Amygdala (tissue), 56 donors: ENCODE data around the gene TENT4A.
A peak's percentile ranks its signal among the peaks of the same experiment; 100 is the strongest.
"Not testable (repeated sequence)": the region's sequence is repeated elsewhere in the genome, so short reads cannot be mapped to it uniquely, and the experiment has no call there.

ENCODE experiments used
- DNase-seq, 56 donors: peaks; one replicate each; lab custom pipeline; 2025; lab: John Stamatoyannopoulos, UW

TENT4A gene

DNA sequence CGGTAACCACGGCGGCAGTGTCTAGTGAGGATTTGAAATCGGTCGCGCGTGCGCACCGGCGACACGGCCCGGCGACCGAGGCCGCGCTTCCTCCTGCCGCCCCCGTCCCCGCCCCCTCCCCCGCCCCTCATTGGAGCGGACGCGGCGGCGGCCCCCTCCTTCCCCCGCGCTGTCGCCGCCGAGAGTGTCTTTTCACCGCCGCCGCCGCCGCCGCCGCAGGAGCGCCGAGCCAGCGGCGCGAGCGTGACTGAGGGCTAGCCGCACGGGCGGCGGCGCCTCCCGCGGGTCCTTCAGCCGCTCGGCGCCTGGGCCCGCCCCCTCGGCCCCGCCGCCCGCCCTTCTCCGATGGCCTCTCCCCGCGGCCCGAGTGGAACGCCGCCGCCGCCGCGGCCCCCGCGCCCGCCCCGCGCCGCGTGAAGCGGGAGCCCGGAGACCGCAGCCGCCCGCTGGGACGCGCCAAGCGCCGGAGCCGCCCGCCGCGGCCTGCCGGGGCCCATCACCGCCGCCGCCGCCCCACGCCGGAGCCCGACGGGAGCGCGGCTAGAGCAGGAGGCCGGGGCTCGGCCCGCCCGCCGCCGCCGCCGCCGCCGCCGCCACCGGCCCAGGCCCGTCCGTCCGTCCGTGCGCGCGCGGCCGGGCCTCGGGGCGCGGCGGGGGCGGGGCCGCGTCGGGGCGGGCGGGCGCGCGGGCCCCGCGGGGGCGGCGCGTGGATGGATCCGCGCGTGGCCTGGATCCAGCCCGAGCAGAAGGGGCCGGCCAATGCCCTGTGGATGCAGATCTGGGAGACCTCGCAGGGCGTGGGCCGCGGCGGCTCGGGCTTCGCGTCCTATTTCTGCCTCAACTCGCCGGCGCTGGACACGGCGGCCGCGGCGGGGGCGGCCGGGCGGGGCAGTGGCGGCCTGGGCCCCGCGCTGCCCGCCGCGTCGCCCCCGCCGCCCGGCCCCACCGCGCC is at the start of gene TENT4A:
TENT4A (plus strand) TSS at position 159 of the 952 bp plus-strand sequence; CDS start at position 711, 552 bp downstream.
- peak in 5 of 56 donors; percentile 15 to 45 (median 42) for DNase-seq

DNA sequence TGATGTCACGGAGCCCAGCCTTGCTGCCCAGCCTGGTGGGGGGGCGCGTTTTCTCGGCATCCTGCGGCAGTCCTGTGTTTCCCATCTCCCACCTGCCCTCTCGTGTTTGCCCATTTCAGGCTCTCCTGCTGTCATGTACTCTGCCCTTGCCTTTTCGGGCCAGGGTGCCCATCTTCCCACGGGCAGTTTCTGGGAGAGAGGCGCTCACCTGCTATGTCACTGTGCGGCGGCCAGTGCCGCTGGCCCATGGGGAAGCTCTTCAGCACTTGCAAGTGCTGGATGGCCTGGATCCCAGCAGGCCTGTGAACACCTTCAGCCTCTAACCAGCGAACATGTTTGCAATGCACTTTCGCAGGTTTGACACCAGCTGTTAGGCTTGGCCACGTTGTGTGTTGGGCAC is 46.5 kb upstream of the TENT4A start:
- DNase-seq, result no peak

DNA sequence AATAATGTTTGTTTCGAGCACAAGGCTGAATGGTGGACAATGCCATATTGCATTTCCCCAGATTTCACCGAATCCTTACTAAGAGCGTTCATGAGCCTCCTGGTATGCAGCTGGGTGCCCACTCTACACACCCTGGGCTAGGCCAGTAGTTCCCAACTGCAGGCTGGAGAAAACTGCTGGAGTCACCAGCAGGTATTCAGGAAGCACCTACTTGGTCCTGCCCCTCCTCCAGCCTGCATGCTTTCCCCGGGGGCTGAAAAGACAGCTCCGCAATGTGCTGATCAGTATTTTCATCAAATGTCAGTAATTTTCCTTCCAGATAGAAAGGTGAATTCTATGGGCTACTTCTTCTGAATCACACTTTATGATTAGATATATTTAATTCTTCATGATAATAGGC is 45.6 kb upstream of the TENT4A start:
- no peak for DNase-seq

DNA sequence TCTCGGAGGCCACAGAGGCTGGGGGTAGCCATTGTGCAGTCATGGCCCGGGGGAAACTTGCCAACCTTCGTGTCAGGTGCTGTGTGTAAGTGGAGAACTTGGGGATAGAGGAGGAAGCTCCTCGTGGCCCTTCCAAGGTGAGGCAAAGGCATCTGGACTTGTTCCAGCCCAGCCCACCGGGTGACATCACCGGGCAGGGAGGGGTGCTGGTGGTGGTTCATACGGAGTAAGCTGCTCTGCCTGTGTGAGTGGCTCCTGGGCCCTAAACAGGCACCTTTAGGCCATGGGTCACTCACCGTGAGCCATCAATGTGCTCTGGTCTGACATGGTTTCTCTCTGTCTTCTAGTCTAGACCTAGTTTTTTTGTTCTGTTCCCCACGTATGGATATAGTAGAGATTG is 44.5 kb upstream of the TENT4A start:
- not testable (repeated sequence) for DNase-seq

DNA sequence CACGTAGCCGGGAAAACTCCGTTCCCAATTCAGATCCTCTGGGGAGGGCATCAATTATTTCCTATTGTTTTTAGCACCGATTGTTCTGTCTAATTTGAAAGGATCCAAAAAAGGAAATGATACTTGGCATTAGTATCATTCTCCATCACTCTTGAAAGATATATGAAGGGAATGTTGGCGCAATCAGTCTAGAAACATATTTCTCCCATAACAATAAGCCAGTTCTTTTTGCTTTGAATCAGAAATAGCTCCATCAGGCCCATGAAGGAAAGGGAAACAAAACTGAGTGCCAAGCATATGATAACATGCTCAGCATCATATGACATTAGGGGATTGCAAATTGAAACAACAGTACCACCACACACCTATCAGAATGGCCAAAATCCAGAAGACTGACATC is 40.2 kb upstream of the TENT4A start:
- no peak for DNase-seq

DNA sequence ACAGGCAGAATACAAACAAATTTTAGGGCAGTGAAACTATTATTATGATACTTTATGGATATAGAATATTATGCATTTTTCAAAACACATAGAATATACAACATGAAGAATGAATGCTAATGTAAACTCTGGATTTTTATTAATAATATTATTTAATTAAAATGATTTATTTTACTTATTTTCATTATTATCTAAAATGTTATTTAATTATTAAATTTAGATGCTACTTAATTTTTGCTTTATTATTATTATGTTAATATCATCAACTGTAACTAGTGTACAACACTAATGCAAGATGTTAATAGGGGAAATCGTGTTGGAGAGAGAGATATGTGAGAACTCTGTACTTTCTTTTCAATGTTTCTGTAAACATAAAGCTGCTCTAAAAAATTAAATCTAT is 39.3 kb upstream of the TENT4A start:
- no peak for DNase-seq

DNA sequence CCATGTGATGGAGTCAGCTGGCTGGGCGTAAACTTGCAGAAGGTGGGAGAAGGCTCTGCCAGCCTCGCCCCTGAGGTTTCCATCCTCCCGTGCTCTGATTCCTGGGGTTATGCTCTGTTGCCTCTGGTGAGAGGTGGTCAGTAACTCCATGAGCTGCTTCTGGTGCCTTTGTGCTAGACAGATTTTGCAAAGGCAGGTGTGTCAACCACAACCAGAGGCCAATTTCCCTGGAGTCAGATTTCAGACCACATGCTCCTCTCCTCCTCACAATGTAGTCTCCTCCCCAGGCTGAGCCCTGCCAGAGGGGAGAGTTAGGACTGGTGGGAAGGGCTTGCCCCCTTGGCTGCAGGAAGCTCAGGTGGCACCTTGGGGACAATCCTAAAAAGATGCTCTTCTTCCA is 38.8 kb upstream of the TENT4A start:
- DNase-seq, result no peak

DNA sequence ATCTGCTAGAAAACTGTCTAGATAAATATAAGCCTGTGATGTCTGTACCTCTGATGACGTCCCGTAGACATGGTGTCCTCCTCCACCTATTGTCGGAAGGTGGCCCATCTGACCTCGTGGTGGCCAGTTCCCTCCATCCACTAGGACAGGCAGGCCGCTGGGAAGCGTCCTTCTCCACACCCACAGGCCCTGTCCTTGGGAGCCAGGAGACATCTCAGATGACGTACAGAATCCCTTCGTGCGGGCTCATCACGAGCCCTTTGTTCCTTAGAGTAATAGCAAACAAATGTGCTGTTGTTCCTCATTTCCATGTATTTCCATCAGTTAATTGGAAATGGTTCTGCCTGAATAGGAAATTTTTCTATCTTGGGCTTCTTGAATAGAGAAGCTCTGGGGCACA is 38.3 kb upstream of the TENT4A start:
- DNase-seq, result no peak

DNA sequence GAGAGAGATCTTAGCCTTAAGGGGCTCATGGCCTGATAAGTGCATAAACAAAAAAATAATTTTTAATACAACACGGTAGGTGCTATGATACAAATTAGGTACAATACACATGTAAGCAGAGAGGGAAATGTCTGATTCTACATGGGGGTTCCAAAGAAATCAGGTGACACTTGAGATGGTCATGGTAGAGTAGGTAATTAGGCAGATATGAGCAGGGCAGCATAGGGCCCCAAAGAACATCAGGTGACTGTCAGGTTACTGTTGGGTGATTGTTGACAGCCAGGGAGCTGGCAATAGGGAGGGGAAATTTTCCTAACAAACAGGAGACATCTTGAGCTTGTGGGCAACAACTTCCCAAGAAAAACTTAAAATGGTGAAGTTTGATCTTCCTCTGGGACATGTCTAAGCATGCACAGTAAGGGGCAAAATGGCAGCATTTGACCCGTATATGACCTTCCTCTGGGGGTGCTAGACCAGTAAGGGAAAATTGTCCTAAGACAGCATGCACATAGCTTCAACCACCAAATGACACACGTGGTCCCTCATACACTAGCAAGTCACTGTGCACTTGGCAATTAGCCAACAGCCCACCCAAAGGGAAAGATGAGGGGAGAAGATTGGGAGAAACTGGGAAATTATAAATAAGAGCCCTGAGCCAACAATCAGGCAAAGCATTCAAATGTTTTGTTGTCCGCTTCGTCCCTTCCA is 37.3 kb upstream of the TENT4A start:
- no peak for DNase-seq

DNA sequence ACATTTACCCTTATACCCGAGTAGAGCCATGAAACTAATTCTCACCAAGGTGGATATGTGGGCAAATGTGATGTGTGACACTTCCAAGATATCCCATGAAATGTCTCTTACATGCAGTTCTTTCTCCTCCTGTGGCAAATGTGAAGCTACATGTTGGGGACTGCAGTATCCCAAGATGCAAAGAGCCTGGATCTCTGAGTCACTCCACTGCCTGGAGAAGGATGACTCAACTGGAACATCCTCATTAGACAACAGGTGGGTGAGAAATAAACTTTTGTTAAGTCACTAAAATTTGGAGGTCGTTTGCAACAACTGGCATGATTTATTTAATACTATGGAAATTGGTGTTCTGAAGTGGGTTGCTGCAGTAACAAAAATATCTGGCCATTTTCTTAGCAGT is 36.5 kb upstream of the TENT4A start:
- no peak for DNase-seq

DNA sequence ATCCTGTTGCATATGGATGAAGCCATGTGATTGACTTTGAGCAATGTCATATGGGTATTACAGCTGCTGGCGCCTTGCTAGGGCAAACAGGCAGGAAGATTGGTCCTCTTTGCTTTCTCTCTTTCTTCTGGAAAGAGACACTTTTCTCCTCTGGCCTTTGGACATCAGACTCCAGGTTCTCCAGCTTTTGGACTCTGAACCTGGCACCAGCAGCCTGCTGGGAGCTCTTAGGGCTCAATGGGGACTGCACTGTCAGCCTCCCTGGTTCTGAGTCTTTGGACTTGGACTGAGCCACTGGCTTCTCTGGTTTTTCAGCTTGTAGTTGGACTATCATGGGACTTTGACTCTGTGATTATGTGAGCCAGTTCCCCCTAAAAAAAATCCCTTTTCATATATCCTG is 34.8 kb upstream of the TENT4A start:
- DNase-seq, result no peak

DNA sequence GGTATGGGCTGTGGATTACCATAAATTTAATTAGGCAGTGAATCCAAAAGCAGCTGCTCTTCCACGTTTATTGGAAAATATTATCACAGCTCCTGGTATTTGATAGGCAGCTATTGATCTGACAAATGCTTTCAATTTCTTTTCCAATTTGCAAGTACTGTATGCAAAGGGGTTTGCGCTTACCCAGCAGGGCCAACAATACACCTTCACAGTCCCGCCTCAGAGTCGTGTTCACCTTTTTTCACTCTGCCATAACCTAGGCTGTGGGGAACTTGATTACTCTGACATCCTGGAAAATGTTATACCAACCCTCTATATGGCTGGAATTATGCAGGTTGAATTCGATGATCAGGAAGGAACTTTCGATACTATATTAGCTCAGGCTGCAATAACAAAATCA is 32.3 kb upstream of the TENT4A start:
- no peak for DNase-seq

DNA sequence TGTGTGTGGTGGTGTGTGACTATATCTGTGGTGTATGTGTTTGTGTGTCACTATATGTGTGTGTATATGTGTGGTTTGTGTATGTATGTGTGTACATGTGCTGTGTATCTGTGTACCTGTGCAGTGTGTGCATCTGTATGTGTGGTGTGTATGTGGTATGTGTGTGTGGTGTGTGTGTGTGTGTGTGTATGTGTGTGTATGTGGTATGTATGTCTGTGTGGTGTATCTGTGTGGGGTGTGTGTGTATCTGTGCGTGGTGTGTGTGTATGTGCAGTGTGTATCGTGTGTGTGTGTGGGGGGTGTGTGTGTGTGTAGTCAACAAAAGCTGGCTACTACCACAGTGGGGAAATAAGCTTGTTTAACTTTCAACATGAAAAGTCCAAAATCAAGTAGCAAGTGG is 31.6 kb upstream of the TENT4A start:
- no peak for DNase-seq

DNA sequence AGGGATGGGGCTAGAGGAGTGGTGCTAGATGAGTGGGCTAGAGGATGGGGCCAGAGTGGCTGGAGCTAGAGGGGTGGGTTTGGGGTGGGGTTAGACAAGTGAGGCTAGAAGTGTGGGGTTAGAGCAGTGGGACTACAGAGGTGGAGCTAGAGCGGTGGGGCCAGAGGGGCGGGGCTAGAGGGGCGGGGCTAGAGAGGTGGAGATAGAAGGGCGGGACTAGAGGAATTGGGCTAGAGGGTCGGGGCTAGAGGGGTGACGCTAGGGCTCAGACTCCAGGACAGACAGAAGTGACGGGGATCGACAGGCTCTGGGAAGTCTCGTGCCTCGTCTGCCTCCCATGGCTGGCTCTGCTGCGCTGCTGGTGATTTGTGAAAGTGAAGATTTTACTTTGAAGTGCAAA is 31.0 kb upstream of the TENT4A start:
- no peak for DNase-seq

DNA sequence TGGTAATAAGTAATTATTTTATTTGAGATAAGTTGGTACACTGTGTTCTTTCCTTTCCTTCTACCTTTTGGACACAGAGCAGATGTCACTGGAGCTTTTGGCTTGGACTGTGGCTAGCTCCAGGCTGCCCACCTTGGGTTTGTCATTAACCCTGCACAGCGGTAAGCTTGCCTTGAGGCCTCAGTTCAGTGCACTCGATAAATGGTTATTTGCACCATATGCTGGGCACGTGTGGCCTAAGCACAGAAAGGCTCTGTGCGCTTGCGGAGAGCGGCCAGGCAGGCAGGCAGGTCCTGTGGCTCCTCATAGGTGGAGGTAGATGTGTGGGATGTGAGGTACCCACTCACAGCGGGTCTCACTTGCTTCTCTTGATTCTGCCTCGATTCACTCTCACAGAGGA is 30.0 kb upstream of the TENT4A start:
- DNase-seq, result no peak

DNA sequence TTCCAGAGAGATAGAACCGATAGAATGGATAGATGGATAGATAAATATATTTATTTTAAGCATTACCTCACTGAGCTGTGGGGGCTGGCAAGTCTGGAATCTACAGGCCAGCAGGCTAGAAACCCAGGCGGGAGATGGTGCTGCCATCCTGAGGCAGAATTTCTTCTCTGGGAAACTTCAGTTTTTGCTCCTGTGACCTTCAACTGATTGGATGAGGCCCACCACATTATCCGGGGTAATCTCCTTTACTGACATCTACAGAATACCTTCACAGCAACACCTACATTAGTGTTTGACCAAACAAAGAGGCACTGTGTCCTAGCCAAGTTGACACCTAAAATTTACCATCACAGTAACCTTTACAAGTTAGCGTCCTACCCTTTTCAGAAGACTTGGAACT is 29.2 kb upstream of the TENT4A start:
- DNase-seq, result no peak

DNA sequence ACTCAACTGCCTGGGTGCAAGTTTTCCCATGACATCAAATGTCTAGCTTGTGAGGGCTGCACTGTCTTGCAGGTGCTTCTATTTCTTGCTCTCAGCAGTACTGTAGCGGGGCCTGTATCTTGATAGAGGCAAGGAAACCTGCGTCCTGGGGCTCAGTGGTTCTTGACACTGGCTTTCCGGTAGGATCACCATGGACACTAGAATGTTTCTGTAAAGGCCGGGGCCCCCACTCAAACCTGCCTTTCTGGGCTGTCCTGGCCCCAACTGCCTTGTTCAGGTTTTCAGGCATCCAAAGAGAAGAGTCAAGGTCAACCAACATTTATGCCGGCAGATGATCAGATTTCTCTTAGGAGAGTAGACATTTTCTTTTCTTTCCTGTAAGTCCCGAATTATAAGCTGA is 26.7 kb upstream of the TENT4A start:
- no peak for DNase-seq

DNA sequence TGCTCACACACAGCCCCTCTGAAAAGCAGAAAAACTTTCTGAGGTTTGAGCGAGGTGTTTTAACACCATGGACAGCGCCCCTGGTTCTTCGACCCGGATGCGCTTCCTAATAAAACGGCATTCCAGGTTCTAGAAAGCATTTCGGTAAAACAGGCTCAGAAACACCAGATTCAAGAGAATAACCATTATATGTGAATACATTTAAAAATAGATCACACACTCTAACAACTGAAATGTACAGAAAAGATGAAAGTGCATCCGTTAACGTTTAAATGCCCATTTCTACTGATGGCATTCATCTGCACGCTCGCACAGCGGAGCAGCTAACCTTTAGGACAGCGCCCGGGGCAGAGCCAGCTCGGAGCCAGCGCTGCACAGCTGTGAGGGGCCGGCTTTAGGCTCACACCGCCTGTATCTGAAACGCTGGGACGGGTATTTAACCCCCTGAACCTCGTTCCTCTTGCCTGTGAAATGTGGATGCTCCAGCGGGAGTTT is 26.3 kb upstream of the TENT4A start:
- no peak for DNase-seq

DNA sequence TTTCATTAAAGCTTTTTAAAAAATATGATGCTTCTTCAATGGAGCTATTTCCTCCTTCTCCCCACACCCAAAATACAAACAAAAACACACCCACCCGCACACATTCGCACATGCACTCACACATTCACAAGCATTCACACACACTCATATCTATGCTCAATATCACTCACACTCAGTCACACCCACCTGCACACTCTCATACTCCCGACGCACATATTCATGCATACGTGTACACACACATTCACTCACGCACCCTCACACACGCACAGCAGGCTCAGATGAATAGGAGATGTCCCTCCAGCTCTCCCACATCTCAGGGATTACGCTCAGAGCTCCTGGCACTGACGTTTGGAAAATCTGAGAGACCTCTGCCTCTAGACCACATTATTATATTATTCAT is 25.7 kb upstream of the TENT4A start:
- DNase-seq, result no peak

DNA sequence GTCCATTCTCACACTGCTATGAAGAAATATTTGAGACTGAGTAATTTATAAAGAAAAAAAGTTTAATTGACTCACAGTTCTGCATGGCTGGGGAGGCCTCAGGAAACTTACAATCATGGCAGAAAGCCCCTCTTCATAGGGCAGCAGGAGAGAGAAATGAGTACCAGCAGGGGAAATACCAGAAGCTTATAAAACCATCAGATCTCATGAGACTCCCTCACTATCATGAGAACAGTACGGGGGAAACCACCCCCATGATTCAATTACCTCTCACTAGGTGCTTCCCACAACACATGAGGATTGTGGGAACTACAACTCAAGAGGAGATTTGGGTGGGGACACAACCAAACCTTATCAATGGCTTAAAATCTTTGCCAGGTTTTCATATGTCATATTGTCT is 20.3 kb upstream of the TENT4A start:
- no peak for DNase-seq

DNA sequence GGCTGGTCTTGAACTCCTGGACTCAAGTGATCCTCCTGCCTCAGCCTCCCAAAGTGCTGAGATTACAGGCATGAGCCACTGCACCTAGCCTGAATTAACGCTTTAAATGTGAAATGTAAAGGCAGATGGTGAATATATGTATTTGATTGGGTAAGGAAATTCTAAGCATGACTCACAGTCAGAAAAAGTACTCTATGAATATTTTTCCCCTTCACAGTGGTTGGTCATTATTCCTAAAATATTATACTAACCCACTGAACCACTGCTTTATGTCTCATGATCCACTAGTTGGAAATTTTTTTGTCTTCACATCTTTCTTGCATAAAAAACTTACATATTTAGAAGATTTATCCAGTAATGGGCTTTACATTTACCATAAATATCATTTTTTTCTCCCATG is 14.5 kb upstream of the TENT4A start:
- DNase-seq, result no peak

DNA sequence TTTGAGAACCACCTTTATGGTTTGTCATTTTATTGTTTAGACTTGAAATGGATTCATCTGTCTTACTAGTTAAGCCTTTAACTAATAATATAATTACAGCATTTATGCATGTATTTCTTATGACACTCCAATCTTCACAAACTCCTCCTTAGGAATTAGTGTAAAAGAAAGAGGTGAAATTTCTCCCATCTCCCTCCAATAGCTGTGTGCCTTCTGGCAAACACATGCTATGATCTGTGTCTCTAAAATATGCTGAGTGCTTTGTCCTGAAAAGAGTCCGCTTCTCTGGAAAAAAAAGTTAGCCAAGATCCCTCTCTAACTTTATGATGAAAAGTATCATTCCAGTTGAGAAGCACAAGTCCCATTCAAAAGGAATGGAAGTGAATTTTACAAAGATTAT is 13.9 kb upstream of the TENT4A start:
- no peak for DNase-seq
